Activated CD8-positive, alpha-beta memory T cell treated with anti-CD3 and anti-CD28 coated beads, Interleukin-2, amount 10 ng/mL, durations not matched to agents 7 days and 5 days (primary cell): ENCODE measurements around the gene CNNM4. TPM values are rescaled to one million over a fixed set of nuclear protein-coding genes. Genes with fewer than 3 reads are reported as not detected.

ENCODE experiments used
- ATAC-seq: fragments of 150-1000 bp; cut with Tn5 transposase; one replicate; pipeline ENCODE4 v1.10.0; 2021; ENCODE audit warnings: moderate library complexity
- CTCF ChIA-PET: fragments of 350-600 bp; sonication (Branson Sonifier 250); formaldehyde crosslinking; loops from one replicate; lab custom pipeline; 2021; ENCODE audit warnings: antibody characterized with exemption; lab: Charles Lee
- DNase-seq: peaks from one replicate; pipeline ENCODE4 v3.0.0-alpha.2; 2020
- H3K27ac Mint-ChIP-seq: one replicate; pipeline ENCODE4 v1.8.0; 2021; ENCODE audit warnings: mild to moderate bottlenecking, mixed read lengths
- H3K27me3 Mint-ChIP-seq: one replicate; pipeline ENCODE4 v1.8.0; 2021; ENCODE audit warnings: mixed read lengths
- H3K36me3 Mint-ChIP-seq: one replicate; pipeline ENCODE4 v1.8.0; 2021; ENCODE audit warnings: mild to moderate bottlenecking, mixed read lengths
- H3K4me1 Mint-ChIP-seq: one replicate; pipeline ENCODE4 v1.8.0; 2021; ENCODE audit warnings: mixed read lengths
- H3K4me3 Mint-ChIP-seq: one replicate; pipeline ENCODE4 v1.8.0; 2021; ENCODE audit warnings: mild to moderate bottlenecking, moderate library complexity, mixed read lengths
- H3K9me3 Mint-ChIP-seq: one replicate; pipeline ENCODE4 v1.8.0; 2022; ENCODE audit warnings: low read depth, mixed read lengths
- total RNA-seq, 2 experiments: library from RNA; stranded (reverse); gene quantifications; one replicate each; pipeline ENCODE4 v1.2.3, GENCODE V29; 2021

CNNM4 gene
- total RNA-seq, 2 experiments from 2014 or later: 7.6 to 7.9 TPM

DNA sequence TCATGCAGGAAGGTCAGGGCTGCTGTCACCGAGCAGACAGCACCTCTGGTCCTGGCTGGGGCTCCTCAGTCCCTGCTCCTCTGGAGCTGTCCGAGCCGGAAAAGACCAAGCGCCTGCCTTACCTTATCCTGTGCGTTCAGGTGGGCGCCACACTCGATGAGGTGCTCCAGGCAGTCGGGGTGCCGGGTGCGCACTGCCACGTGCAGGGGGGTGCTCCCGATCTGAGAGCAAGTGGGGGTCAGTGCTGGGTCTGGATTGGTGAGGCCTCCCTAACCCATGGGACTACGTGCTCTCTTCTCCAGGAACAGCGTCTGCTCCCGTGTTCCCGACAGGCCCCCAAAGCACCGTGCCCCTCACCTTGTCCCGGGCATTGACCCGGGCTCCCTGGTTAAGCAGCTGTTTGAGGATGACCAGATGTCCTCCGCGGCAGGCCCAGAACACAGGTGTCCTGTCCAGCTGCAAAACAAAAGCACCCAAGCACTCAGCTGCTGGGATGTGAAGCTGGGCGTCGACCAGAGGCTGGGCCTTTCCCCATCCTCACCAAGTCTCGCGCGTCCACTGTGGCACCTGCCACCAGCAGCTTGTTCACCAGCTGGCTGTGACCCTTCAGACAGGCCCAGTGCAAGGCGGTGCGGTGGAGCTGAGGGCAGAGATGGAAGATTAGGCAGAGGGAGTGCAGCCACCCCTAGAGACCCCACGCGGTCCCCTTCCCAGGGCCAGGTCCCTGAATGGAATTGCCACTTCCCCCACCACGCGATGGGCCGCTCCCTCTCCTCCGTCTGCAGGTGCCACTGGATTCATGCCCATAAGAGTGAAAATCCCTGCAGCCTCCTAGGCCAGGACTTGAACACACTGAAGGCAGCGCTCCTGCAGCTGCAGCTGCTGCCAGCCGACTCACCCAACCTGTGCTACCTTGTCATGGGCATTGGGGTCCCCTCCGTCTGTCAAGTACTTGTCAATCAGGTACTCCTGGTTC is 79.5 kb downstream of the CNNM4 start:
- peaks cover 14% of the 10 kb centered on the region for H3K36me3 Mint-ChIP-seq
- H3K4me3 Mint-ChIP-seq: no peak overlapping the region
- H3K9me3 Mint-ChIP-seq: no peaks in the 10 kb centered on the region
- peak overlapping the region; percentile 32 for H3K27ac Mint-ChIP-seq
- H3K4me1 Mint-ChIP-seq: peaks cover 22% of the 10 kb centered on the region
- CTCF ChIA-PET: interaction anchor here (0.7 to 2.4 kb wide), 4 partner anchors 18 to 116 kb away, joined by 3 to 15 read pairs (median 3); partner anchors contain the start of gene ANKRD39
- no peak for DNase-seq
- no peak for ATAC-seq
- H3K27me3 Mint-ChIP-seq: no peaks in the 10 kb centered on the region

DNA sequence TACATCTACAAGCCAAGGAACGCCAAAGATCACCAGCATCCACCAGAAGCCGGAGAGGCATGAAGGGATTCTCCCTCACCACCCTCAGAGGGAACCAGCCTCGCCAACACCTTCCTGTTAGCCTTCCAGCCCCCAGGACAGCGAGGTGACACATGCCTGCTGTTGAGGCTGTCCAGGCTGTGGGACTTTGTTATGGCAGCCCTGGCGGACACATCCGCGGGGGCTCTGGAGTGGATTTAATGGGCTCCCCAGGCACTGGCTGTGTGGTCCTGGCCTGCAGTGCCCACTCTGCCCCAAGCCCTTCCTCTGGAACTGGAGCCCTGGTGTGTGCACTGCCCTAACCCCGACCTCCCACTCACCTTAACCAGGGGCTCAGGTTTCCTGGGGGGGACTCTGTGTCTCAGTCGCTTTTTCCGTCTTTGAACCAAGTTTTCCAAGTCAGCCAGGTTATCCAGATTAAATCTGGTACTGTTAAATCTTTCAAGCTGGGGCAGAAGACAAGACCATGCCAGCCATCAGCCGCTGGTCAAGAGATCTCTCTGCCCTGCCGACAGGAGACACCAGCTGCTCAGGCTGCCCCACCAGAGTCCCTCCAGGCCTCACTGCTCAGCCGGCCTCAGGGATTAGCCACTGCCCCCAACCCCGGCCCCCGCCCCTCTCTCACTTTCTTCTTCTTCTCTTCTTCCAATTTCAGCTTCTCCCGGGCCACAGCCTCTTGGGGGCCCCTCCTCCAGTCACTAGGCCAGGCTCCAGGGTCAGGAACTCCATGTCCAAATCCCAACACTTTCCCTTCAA is 81.2 kb downstream of the CNNM4 start:
- no peaks in the 10 kb centered on the region for H3K9me3 Mint-ChIP-seq
- H3K27me3 Mint-ChIP-seq: no peaks in the 10 kb centered on the region
- no peak overlapping the region for H3K27ac Mint-ChIP-seq
- H3K4me3 Mint-ChIP-seq: no peak overlapping the region
- CTCF ChIA-PET: interaction anchor here (1.6 to 2.2 kb wide), 2 partner anchors 15 to 271 kb away, joined by 3 to 12 read pairs; partner anchors contain the start of genes ANKRD36 and ANKRD39
- H3K36me3 Mint-ChIP-seq: peaks cover 12% of the 10 kb centered on the region
- ATAC-seq: no peak
- H3K4me1 Mint-ChIP-seq: peaks cover 22% of the 10 kb centered on the region
- no peak for DNase-seq

DNA sequence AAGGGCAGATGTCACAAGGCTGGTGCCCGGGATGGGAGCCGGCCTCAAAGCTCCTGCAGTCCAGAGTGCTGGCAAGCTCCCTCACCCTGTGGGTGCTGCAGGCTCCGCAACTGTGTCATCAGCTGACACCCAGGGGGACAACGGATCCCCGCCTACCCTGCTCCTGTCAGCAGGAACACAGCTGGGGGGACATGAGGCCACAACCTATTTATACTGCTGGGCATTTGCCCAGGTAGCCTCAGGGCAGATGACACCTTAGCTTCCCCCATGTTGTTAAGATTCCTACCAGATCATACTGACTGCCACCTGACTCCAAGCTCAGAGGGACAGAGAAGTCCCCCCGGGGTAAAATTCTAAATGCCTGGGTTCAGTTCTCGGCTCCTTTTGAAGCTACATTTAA is 81.9 kb downstream of the CNNM4 start:
- CTCF ChIA-PET: interaction anchor here (1.6 to 2.2 kb wide), 2 partner anchors 15 to 270 kb away, joined by 3 to 12 read pairs; partner anchors contain the start of genes ANKRD36 and ANKRD39
- no peak overlapping the region for H3K4me3 Mint-ChIP-seq
- DNase-seq: no peak
- H3K9me3 Mint-ChIP-seq: no peaks in the 10 kb centered on the region
- H3K27ac Mint-ChIP-seq: no peak overlapping the region
- H3K4me1 Mint-ChIP-seq: peaks cover 24% of the 10 kb centered on the region
- peaks cover 15% of the 10 kb centered on the region for H3K36me3 Mint-ChIP-seq
- ATAC-seq: no peak
- H3K27me3 Mint-ChIP-seq: no peaks in the 10 kb centered on the region

DNA sequence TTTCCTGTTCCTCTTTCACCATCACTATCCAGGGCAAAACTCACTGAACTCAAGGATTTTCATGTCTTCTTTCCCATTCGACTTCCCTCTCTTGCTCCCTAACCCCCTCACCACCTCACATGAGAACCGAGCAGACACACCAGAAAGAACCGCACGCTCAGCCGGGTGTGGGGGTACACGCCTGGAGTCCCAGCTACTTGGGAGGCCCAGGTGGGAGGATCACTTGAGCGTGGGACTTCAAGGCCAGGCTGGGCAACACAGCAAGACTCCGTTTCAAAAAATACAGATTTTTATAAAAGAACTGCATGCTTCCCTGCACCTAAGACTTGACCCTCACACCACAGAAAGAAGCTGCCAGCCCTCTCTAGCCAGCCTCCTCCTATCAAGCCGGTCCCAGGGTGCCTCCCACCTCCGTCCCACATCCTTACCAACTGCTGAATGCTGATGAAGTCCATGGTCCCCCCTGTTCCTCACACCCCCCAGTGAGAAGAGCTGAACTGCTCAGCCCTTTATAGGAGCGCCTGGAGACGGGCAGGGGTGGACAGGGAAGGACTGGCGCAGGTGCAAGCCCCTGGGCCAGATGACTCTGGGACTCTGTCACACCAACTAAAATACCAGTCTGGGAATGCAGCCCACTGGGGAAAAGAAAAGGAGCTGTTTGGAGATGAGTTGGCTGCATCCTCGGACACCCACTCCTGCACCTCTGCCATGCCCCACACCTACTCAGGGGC is 83.0 kb downstream of the CNNM4 start, which contains the start of gene ANKRD23:
Gene ANKRD23 (minus strand): TSS at position 484 of the 731 bp plus-strand sequence. CDS start 29 bp downstream, at position 455.
- no peak within 1 kb of the TSS for H3K27ac Mint-ChIP-seq

DNA sequence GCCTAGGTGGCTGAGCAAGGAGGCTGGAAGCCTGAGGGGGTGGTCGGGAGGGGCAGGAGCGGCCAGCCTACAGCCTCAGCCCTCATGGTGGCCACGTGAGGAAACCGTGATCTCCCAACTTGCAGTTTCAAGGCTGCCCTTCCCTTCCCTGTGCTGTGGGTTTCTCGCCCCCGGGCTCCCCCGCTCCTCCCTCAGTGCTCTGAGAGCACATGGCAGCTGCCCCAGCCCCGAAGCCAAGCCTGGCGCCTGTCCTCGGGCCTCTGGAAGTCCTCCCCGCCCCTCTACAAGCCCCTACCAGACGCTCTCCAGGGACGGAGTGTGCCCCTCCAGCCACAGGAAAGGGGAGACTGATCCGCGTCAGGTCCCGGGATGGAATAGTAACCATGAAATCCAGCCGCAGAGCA is 83.7 kb downstream of the CNNM4 start:
- no peak overlapping the region for H3K4me3 Mint-ChIP-seq
- no peak overlapping the region for H3K27ac Mint-ChIP-seq
- no peaks in the 10 kb centered on the region for H3K9me3 Mint-ChIP-seq
- no peaks in the 10 kb centered on the region for H3K27me3 Mint-ChIP-seq
- peaks cover 21% of the 10 kb centered on the region for H3K4me1 Mint-ChIP-seq
- DNase-seq (no peak), ATAC-seq (no peak)
- H3K36me3 Mint-ChIP-seq: peaks cover 20% of the 10 kb centered on the region
- CTCF ChIA-PET: interaction anchor here (1.0 kb wide), 1 partner anchor 106 kb away, joined by 3 read pairs; no protein-coding TSS in a partner anchor

More for the DNA sequence above, 83.0 kb downstream of the CNNM4 start, which contains the start of gene ANKRD23:
- H3K4me1 Mint-ChIP-seq: peaks cover 27% of the 10 kb centered on the region
- ATAC-seq: no peak
- H3K9me3 Mint-ChIP-seq: no peaks in the 10 kb centered on the region
- DNase-seq: no peak
- CTCF ChIA-PET: interaction anchor here (2.2 kb wide), 1 partner anchor 13 kb away, joined by 12 read pairs; the partner anchor contains the start of gene ANKRD39
- peaks cover 20% of the 10 kb centered on the region for H3K36me3 Mint-ChIP-seq
- no peak within 1 kb of the TSS for H3K4me3 Mint-ChIP-seq
- no peaks in the 10 kb centered on the region for H3K27me3 Mint-ChIP-seq

DNA sequence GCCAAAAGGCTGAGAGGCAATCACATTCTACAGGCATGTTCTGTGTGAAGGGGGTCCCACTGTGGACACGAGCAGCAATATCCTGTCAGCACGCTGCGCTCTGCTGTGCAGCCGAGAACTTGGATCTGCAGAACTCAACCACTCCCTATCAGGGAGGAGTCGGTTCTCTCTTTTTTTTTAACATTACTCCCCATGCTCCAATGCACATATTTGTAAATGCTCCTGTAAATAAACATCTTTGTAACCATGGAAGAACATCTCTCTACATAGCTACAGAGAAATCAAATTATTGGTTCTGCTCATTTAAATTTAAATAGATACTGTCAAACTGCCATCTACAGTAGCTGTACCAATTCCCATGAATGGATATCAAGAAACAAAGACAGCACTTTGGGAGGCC is 86.1 kb downstream of the CNNM4 start:
- Mint-ChIP-seq H3K27ac (no peak overlapping the region), H3K4me3 (no peak overlapping the region), H3K36me3 (peaks cover 24% of the 10 kb centered on the region), H3K27me3 (no peaks in the 10 kb centered on the region), H3K9me3 (no peaks in the 10 kb centered on the region), H3K4me1 (peaks cover 9% of the 10 kb centered on the region)
- CTCF ChIA-PET: interaction anchor here (1.1 to 1.8 kb wide), 2 partner anchors 11 to 114 kb away, joined by 3 to 8 read pairs; partner anchors contain the start of gene ANKRD39
- no peak for ATAC-seq
- DNase-seq: no peak

DNA sequence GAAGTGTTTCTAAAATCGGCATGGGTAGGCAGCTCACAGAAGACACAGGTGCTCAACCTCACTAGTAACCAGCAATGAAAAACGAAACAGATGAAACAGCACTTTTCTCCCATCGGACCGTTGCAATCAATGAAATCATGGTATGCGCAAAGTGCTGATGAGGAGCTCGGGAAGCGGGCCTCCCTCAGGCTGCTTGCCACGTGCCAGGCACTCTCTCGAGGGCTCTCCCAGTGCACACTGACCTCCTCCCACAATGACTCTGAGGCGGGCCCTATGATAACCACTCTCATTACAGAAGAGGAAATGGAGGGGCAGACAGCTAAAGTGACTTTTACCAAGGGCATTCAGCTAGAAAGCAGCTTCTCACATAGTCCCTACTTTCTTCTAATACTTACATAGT is 86.9 kb downstream of the CNNM4 start:
- Mint-ChIP-seq H3K4me1 (peaks cover 9% of the 10 kb centered on the region), H3K27ac (no peak overlapping the region), H3K9me3 (no peaks in the 10 kb centered on the region), H3K36me3 (peaks cover 28% of the 10 kb centered on the region), H3K4me3 (no peak overlapping the region), H3K27me3 (no peaks in the 10 kb centered on the region)
- DNase-seq (no peak), ATAC-seq (no peak)
- CTCF ChIA-PET: interaction anchor here (1.1 to 1.8 kb wide), 2 partner anchors 10 to 114 kb away, joined by 3 to 8 read pairs; partner anchors contain the start of gene ANKRD39

DNA sequence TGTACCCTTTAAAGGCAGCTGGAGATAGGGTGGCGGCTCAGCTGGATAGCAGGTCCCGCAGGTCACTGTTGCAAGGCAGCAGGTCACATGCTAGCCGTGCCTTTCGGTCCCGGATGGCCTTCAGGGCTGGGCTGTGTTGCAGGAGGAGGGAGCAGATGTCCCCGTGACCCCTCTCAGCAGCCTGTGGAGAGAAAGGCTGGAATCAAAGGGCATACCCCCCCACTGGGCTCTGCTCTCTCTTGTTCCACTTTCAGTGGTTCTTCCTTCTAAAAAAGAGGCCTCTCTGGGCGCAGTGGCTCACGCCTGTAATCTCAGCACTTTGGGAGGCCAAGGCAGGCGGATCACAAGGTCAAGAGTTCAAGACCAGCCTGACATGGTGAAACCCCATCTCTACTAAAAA is 87.6 kb downstream of the CNNM4 start:
- H3K36me3 Mint-ChIP-seq: peaks cover 34% of the 10 kb centered on the region
- no peak overlapping the region for H3K27ac Mint-ChIP-seq
- no peaks in the 10 kb centered on the region for H3K9me3 Mint-ChIP-seq
- no peak overlapping the region for H3K4me3 Mint-ChIP-seq
- CTCF ChIA-PET: interaction anchor here (1.8 kb wide), 1 partner anchor 10 kb away, joined by 8 read pairs; the partner anchor contains the start of gene ANKRD39
- ATAC-seq (no peak), DNase-seq (no peak)
- H3K27me3 Mint-ChIP-seq: no peaks in the 10 kb centered on the region
- H3K4me1 Mint-ChIP-seq: peaks cover 9% of the 10 kb centered on the region

DNA sequence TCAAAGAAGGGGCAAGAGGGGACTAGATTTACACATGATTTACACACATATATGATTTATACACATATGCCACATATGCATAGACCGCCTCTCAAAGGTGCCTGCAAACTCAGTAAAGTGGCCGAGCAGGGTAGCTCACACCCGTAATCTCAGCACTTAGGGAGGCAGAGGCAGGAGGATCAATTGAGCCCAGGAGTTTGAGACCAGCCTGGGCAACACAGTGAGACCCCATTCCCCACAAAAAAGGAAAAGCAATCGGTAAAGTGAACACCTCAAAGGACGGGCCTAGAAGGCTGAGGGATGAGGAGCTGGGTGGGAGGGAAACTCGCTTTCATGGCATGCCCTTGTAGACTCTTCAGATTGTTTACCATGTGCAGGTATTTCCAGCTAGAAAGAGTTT is 92.0 kb downstream of the CNNM4 start:
- Mint-ChIP-seq H3K27me3 (no peaks in the 10 kb centered on the region), H3K9me3 (no peaks in the 10 kb centered on the region), H3K4me1 (peaks cover 22% of the 10 kb centered on the region), H3K4me3 (no peak overlapping the region), H3K27ac (no peak overlapping the region), H3K36me3 (peaks cover 35% of the 10 kb centered on the region)
- CTCF ChIA-PET: interaction anchor here (0.5 to 1.4 kb wide), 3 partner anchors 7 to 108 kb away, joined by 3 to 6 read pairs (median 3); no protein-coding TSS in a partner anchor
- DNase-seq: no peak
- no peak for ATAC-seq

DNA sequence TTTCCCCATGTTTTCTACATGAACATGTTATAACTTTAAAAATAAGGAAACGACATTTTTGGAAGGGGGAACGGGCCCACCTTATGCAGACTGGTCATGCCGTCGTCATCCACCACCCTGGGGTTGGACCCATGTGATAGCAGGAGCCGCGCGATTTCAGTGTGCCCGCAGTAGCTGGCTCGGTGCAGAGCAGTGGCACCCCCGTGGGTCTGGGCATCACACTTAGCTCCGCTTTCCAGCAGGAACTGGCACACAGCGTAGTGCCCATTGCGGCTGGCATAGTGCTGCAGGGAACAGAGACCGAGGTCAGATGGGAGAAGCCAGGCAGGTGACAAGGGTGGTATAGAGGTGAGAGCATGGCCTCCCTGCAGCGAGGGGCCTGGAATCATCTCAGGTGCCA is 92.6 kb downstream of the CNNM4 start:
- Mint-ChIP-seq H3K27ac (no peak overlapping the region), H3K4me3 (no peak overlapping the region), H3K4me1 (peaks cover 20% of the 10 kb centered on the region), H3K27me3 (no peaks in the 10 kb centered on the region), H3K36me3 (peaks cover 31% of the 10 kb centered on the region), H3K9me3 (no peaks in the 10 kb centered on the region)
- DNase-seq (no peak), ATAC-seq (no peak)
- CTCF ChIA-PET: interaction anchor here (0.5 to 0.9 kb wide), 2 partner anchors 8 to 19 kb away, joined by 3 read pairs; no protein-coding TSS in a partner anchor

DNA sequence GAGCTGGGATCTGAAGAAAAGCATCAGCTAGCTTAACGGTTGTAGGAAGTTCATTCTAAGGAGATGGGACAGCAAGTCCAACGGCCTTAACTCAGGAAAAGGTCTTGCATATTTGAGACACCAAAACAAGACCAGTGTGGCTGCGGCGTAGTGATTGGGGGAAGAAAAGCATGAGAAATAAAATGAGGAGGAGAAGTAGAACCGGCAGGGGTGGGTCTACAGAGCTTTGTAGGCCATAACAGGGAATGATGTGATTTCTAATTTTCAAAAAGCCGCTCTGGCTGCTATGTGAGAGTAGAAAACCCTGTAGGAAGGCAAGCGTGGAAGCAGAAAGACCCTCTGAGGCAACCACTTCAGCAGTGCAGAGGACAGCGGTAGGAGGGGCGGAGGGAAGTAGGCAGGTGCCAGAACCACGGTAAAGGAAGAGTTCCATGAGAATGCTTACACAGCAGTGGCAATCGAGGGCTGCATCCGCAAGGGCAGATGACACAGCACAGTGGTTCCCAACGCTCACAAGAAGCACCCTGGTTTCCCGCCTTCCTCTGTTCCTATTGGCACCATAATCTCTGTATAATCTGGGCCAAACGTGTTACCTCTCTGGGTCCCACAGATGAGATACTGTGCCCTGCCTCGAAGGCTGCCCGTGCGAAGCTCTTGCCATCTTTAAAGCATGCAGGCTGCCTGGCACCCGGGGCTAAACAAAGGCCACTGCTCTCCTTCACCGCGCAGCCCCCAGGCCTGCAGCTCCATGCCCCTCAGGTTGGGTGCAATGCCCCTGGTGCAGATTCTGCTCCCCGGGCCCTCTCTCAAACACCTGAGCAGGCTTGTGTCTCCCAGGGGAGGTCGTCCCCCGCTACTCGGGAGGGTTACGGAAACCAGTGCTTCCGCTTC is 96.3 kb downstream of the CNNM4 start:
- peak overlapping the region; percentile 89 for H3K4me3 Mint-ChIP-seq
- no peaks in the 10 kb centered on the region for H3K9me3 Mint-ChIP-seq
- no peaks in the 10 kb centered on the region for H3K27me3 Mint-ChIP-seq
- ATAC-seq (peak; percentile 2), DNase-seq (peak; percentile 64)
- CTCF ChIA-PET: interaction anchor here (0.6 to 4.0 kb wide), 46 partner anchors 10 to 320 kb away, joined by 3 to 178 read pairs (median 6); partner anchors contain the start of genes ANKRD23, ANKRD36, ARID5A and CNNM3
- peak overlapping the region; percentile 88 for H3K27ac Mint-ChIP-seq
- peaks cover 36% of the 10 kb centered on the region for H3K4me1 Mint-ChIP-seq
- peaks cover 21% of the 10 kb centered on the region for H3K36me3 Mint-ChIP-seq
